HG03342 (cell line): ENCODE data around the gene JHY.

Experiments
- ATAC-seq: cut with Tn5 transposase; IDR thresholded peaks from one replicate; pipeline ENCODE4 v1.9.1; 2021; ENCODE audit warnings: mild to moderate bottlenecking, moderate library complexity; ENCODE audit not compliant: unreplicated experiment

JHY gene

DNA sequence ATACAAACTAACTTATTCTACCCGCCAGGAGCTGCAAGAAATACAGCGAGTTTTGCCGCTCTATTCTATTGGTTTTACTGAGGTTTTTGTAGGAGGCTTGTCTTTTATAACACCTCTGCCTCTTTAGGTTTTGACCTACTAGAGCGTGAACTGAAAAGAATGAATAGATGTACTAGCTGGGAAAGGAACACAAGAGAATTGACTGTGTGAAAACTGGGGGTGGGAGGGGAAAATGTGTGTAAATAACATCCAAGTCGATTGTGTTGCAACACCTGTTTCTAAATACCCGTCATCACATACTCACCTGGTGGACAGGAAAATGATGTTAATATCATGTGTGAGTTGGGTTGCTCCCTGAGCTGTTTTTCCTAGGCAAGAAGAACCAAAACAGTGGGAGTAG lies 12.9 kb upstream of the JHY start:
- ATAC-seq = no peak

GRCh38 chr11:122871302-122871701 lies 11.3 kb upstream of the JHY start:
- no peak for ATAC-seq

DNA sequence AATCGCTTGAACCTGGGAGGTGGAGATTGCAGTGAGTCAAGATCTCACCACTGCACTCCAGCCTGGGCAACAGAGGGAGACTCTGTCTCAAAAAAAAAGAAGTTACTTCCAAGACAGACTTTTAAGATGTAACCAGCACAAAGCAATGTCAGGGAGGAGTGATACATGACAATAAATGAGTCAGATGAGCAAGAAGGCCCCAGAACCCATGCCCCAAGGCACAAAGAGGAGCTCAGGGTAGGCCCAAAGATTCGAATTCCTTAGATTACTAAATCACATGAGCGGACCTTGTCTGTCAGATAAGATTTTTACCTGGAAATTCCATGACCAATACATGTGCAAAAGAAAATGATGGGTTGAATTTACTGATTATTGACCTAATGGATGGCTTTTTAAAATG lies 10.5 kb upstream of the JHY start:
- ATAC-seq = no peak

DNA sequence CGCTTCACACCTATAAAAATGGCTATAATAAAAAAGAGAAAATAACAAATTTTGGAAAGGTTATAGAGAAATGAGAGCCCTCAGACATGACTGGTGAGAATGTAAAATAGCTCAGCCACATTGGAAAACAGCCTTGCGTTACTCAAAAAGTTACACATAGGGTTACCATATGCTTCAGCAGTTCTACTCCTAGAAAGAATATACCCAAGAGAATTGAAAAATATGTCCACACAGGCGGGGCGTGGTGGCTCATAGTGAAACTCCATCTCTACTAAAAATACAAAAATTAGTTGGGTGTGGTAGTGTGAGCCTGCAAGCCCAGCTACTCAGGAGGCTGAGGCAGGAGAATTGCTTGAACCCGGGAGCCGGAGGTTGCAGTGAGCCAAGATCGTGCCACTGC lies 7.6 kb upstream of the JHY start:
- ATAC-seq = peak; percentile 55

- no peak for ATAC-seq
Observed at GRCh38 chr11:122877732-122878131, 4.8 kb upstream of the JHY start.

DNA sequence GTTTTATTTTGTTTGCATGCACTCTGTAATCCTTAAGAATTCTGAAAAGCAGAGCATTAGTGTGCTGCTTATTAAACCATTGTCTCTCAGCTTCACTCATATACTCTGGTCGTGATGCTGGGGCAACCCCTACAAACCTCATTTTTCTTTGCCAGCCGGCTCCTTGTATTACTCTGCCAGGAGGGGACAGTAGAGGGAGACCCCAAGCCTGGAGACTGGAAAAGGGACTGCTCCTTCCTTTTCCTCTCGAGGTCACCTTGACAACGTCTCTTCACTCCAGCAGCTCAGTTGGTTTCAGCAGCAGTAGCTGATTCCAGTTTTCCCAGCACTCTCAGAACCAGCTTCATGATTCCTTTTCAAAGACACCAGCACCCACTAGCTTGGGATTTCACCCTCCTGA lies 2.8 kb upstream of the JHY start:
- ATAC-seq = no peak

- ATAC-seq = peak; percentile 57
Observed at GRCh38 chr11:122882857-122883645, 492 bp downstream of the JHY start.

DNA sequence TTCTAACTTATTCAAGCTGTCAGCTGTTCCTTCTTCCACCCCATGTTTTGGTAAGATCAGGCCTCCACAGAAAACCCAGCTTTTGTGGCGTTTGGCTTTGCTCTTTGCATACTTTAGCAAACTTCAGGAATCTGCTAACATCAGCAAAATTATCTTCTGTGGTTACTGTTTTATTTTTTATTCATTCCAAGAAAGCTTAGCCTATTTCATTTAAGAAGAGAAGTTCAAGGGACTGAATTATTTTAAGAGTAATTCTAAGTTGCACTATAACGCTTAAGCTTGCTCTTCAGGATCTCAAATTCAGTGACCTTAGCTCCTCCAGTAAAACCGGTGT lies 1.1 kb downstream of the JHY start:
- no peak for ATAC-seq

DNA sequence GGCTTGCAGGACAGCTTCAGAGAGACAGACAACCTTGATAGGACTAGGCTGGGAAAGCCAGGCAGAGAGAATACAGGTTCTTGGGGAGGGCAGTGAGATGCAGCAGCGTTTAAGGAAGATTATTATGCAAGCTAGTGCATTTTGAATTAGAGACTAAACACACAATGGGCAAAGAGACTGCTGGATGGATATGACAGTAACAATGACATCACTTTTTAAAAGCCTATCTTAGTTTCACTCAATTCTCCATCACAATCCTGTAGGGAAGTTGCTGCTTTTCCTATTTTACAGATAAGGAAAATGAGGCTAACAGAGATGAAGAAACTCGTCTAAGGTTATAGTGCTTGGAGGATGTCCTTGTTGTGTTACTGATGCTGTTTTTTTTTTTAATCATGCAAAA lies 5.6 kb downstream of the JHY start:
- ATAC-seq = no peak

DNA sequence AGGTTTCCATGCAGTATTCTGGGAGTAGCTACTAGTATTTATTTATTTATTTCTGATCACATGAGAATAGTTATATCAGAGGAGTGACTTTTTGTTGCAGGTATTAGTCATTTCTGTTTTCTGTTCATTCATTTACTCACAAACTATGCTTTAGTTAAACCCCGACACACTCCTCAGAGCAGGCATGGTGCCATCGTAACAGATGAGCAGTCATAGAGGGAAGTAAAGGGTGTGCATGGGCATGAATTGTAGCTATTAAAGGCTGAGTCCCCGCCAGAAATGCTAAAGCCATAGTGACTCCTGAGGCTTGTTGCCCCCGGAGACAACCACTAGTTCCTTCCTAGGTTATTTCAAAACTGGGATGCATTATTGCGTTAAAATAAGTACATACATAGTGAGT lies 10.6 kb downstream of the JHY start:
- no peak for ATAC-seq

DNA sequence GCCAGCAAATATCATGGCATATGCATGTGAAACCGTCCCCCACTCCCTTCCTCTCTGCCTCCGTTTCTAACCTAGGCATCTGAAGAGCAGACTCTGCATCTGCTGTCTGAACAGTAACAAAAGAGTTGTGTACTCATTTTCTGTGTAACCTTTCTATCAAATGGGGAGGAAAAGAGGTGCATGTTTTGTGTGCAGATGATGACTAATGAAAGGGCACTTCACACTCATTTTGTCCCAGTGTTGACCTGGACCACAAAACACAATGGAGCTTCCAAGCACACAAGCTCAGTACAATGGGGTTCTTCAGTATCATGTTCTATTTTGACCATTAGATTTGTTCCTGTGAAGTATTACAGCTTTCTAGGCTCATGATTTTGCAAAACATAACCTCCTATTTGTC lies 13.0 kb downstream of the JHY start:
- ATAC-seq = no peak

DNA sequence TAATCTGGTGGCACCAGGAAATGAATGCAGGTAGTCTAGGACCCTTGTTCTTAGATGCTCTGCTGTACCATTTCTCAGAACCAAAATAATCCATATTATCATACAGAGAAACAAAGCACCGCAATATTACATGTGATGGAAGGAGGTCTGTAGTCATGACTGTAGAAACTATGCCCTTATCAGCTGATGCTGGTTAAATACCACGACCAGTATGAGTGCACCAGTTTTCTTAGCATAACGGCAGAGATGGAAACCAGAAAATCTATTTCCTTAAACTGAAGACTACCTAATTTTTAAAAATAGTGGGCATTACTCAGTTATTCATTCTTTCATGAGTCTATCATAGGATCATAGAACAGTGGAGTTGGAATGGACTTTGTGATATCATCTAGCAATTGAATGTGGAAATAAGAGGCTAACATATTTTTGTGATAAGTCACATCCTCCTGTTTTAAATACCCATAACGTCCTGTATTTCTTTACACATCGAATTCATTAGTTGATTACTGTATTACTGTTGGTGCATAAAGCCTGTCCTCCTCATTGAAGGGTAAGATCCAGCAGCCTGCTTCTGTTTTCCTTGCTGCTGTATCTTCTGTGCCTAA lies 15.1 kb downstream of the JHY start:
- ATAC-seq = no peak

DNA sequence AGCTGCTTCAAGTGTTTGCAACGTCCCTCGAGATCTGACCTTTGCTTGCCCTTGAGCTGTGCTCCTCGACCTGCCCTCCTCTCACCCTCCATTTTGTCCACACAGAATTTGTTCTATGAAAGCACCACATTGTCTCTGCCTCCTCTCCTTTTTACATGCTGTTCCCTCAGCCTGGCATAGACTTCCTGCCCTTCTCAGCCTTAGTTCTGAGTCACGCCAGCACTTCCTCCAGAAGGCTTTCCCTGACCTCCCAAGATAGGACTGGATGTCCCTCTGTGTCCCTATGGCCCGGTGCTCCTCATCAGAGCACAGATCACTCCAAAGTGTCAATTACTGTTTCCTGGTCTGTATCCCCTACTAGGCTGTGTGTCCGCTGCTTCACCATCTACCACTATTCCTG lies 16.2 kb downstream of the JHY start:
- no peak for ATAC-seq

DNA sequence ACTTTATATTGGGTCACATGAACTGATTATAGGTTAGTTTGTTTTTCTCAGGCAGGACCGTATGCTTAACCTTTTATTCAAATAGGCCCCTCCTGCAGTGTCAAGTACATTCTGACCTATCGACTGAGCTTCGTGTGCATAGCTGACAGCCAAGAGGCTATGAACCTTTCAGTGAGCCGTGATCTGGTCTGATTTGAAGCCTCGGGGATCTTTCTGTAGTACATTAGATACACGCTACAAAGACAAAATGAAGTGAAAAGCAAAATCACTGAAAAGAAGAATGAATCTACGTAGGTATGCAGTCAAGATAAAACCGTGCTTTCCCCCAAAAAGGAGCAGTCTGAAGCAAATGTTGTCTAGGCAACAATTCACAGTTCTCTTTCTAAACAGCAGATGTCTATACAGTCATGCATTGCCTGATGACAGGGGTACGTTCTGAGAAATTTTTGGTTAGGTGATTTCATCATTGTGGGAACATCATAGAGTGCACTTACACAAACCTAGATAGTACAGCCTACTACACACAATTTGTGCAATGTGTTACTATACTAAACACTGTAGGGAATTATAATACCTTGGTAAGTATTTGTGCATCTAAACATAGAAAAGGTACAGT lies 18.1 kb downstream of the JHY start:
- no peak for ATAC-seq

DNA sequence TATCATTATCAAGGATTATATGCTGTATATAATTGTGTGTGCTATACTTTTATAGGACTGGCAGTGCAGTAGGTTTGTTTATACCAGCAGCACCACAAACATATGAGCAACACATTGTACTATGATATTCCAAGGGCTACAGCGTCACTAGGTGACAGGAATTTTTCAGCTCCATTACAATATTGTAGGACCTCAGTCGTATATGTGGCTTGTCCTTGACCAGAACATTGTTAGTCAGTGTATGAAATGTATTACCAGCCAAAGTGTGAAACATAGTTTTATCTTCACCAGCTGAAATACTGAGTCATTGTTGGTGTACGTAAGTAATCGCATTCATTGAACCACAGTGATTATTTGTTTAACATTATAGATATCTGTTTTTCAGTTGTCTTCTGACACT lies 20.4 kb downstream of the JHY start:
- no peak for ATAC-seq

DNA sequence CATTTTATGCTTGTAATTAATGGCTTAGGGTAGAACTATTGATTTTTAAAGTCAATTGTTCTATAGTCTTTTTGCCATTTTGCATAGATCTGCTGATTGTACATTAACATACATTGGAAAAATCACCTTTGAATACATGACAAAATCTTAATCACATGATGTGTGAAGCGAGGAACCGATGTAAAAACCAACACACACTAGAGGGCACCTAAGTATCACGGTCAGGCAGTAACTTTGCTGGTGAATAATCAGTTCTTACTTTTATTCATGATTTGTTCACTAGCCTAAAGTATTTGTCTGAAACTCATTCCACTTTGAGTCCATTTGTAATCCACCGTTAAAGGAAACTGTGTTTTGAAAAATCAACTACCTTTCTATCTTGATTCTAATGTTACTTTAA lies 28.2 kb downstream of the JHY start:
- no peak for ATAC-seq

GRCh38 chr11:122917311-122917710 lies 34.8 kb downstream of the JHY start:
- no peak for ATAC-seq

DNA sequence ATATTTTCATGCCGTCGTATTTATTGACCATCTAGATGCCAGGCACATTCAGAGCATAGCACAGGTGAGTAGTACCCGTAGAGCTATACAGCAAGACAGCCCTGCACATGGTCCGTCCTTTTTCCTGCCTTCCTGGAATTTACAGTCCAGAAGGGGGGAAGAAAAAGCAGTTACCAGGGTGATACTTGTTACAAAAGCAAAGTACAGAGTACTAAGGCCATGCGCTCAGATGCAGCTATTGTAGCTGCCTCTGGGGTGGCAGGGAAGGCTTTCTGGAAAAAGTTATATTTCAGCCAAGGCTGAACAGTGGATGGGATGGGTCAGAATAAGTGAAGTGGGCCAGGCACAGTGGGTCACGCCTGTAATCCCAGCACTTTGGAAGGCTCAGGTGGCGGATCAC lies 36.2 kb downstream of the JHY start:
- no peak for ATAC-seq

GRCh38 chr11:122920579-122920978 lies 38.0 kb downstream of the JHY start:
- no peak for ATAC-seq

DNA sequence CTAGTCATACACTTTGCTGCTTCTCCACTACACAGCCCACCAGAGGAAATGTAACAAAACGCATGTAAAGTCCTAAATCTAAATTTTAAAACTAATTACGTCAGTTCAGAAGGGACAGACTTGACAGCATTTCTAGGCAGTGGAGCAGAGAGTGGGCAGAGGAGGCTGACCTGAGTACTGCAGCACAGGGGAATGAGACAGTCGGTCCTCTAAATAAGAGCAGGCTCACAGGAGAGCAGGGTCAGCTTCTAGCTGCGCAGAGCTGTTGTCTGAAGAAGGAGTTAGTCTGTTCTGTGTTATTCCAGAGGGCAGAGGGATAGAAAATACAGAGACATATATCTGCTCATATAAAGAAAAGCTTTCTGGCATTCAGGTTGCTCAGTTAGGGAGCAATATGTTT lies 40.3 kb downstream of the JHY start:
- no peak for ATAC-seq

DNA sequence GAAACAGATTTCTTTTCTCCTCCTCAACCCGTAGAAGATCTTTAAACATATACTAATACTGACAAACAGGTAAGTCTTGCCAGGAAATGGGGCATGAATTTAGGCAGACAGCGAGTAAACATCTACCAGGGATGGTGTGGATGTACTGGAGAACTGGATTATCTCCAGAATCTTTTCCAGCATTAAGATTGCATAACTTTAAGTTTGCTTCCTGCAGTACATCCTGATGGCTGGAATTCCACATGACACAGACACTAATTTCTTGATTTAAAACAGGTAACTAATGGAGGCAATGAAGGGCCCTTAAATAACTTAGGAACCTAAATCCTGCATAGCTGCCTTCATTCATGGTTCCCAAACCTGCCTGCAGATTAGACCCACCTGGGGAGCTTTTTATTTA lies 40.7 kb downstream of the JHY start:
- ATAC-seq = no peak

- no peak for ATAC-seq
Observed at GRCh38 chr11:122931510-122931909, 49.0 kb downstream of the JHY start.

GRCh38 chr11:122933416-122933815 lies 50.9 kb downstream of the JHY start:
- ATAC-seq = no peak
